NCI-H2196 (cell line): ENCODE data around the gene MTHFS.
"Not testable (repeated sequence)": the region's sequence is repeated elsewhere in the genome, so short reads cannot be mapped to it uniquely, and the experiment has no call there.

ENCODE experiments used
- DNase-seq: peaks from one replicate; lab custom pipeline; 2025; ENCODE audit not compliant: unreplicated experiment; lab: John Stamatoyannopoulos, UW

The MTHFS gene

GRCh38 chr15:79916502-79917132 is 19.8 kb upstream of the MTHFS start:
- no peak for DNase-seq

- DNase-seq, result not testable (repeated sequence)
These were observed 19.1 kb upstream of the MTHFS start for GRCh38 chr15:79915776-79916501.

GRCh38 chr15:79914728-79915127 is 17.9 kb upstream of the MTHFS start:
- no peak for DNase-seq

GRCh38 chr15:79909556-79910335 is 12.9 kb upstream of the MTHFS start:
- not testable (repeated sequence) for DNase-seq

GRCh38 chr15:79904271-79904670 is 7.5 kb upstream of the MTHFS start:
- DNase-seq, result no peak

- no peak for DNase-seq
These were observed 6.8 kb upstream of the MTHFS start for GRCh38 chr15:79903626-79904025.

- DNase-seq, result no peak
These were observed 6.3 kb upstream of the MTHFS start for GRCh38 chr15:79903144-79903543.

- DNase-seq, result no peak
These were observed 5.1 kb upstream of the MTHFS start for GRCh38 chr15:79901958-79902357.

- DNase-seq, result not testable (repeated sequence)
These were observed 4.1 kb upstream of the MTHFS start for GRCh38 chr15:79900818-79901378.

GRCh38 chr15:79900087-79900486 is 3.3 kb upstream of the MTHFS start:
- no peak for DNase-seq

GRCh38 chr15:79898786-79899185 is 2.0 kb upstream of the MTHFS start:
- DNase-seq, result not testable (repeated sequence)

- DNase-seq, result no peak
These were observed 1.6 kb upstream of the MTHFS start for GRCh38 chr15:79898369-79898768.

- no peak for DNase-seq
These were observed 893 bp upstream of the MTHFS start for GRCh38 chr15:79897701-79898113.

GRCh38 chr15:79897380-79897678 is 515 bp upstream of the MTHFS start:
- no peak for DNase-seq

GRCh38 chr15:79896131-79896633 is 632 bp downstream of the MTHFS start:
- no peak for DNase-seq

GRCh38 chr15:79887054-79887930 is 9.5 kb downstream of the MTHFS start:
- no peak for DNase-seq

GRCh38 chr15:79886124-79886523 is 10.7 kb downstream of the MTHFS start:
- DNase-seq, result no peak

- DNase-seq, result no peak
These were observed 12.6 kb downstream of the MTHFS start for GRCh38 chr15:79884204-79884596.

GRCh38 chr15:79883579-79884203 is 13.1 kb downstream of the MTHFS start:
- no peak for DNase-seq

- DNase-seq, result no peak
These were observed 15.1 kb downstream of the MTHFS start for GRCh38 chr15:79881668-79882067.
